GM21619 (cell line): ENCODE results near the gene PNKD.
"Not testable (repeated sequence)": the region's sequence is repeated elsewhere in the genome, so short reads cannot be mapped to it uniquely, and the experiment has no call there.

Experiments
- ATAC-seq: cut with Tn5 transposase; IDR thresholded peaks from one replicate; pipeline ENCODE4 v1.9.1; 2021; ENCODE audit not compliant: unreplicated experiment

PNKD gene

GRCh38 chr2:218291318-218292047 lies 21.2 kb downstream of the PNKD start:
- no peak for ATAC-seq

- ATAC-seq = peak; percentile 61
These were observed 22.0 kb downstream of the PNKD start, which contains the start of gene TMBIM1 for GRCh38 chr2:218292048-218293014. Gene TMBIM1 (minus strand): TSS chr2:218292503. CDS start chr2:218282141, 10,362 bp downstream.

- ATAC-seq = no peak
These were observed 23.6 kb downstream of the PNKD start for GRCh38 chr2:218293715-218294429.

- no peak for ATAC-seq
These were observed 24.2 kb downstream of the PNKD start for GRCh38 chr2:218294430-218295022.

GRCh38 chr2:218295029-218295428 lies 24.7 kb downstream of the PNKD start:
- ATAC-seq = no peak

- ATAC-seq = no peak
These were observed 25.9 kb downstream of the PNKD start for GRCh38 chr2:218296200-218296599.

- ATAC-seq = no peak
These were observed 26.5 kb downstream of the PNKD start for GRCh38 chr2:218296847-218297246.

- ATAC-seq = no peak
These were observed 28.1 kb downstream of the PNKD start for GRCh38 chr2:218298314-218298875.

- ATAC-seq = no peak
These were observed 29.8 kb downstream of the PNKD start for GRCh38 chr2:218300141-218300540.

- peak; percentile 93 for ATAC-seq
These were observed 31.0 kb downstream of the PNKD start for GRCh38 chr2:218301176-218301819.

GRCh38 chr2:218305383-218305782 lies 35.1 kb downstream of the PNKD start:
- no peak for ATAC-seq

GRCh38 chr2:218306184-218306920 lies 36.0 kb downstream of the PNKD start:
- no peak for ATAC-seq

- no peak for ATAC-seq
These were observed 37.2 kb downstream of the PNKD start for GRCh38 chr2:218307415-218308090.

GRCh38 chr2:218310853-218311540 lies 40.7 kb downstream of the PNKD start:
- no peak for ATAC-seq

GRCh38 chr2:218311541-218312266 lies 41.4 kb downstream of the PNKD start:
- ATAC-seq = not testable (repeated sequence)

- ATAC-seq = no peak
These were observed 42.0 kb downstream of the PNKD start for GRCh38 chr2:218312267-218312756.

GRCh38 chr2:218313356-218313755 lies 43.0 kb downstream of the PNKD start:
- ATAC-seq = no peak
